Adrenal gland (tissue), 5 donors: Measurements from ENCODE around the gene ADAMTS13.

ENCODE experiments used
- CTCF ChIP-seq, 6 experiments: fragments of 450-650 bp in 4 of 6; fragments of 200-600 bp in 2 of 6; sonication (generic) in 1 of 6; IDR thresholded peaks; 1 replicate in 5 of 6; 2 replicates in 1 of 6; pipeline versions ENCODE4 v1.5.1 to v1.8.0; 2016 to 2021; ENCODE audit warnings: antibody characterized with exemption in 6 of 6, mild to moderate bottlenecking in 2 of 6, moderate library complexity in 1 of 6
- POLR2A ChIP-seq, 2 donors: fragments of 450-650 bp; IDR thresholded peaks; one replicate each; pipeline ENCODE4 v1.6.1; 2017; ENCODE audit warnings: antibody characterized with exemption in 2 of 2, mild to moderate bottlenecking in 2 of 2, moderate library complexity in 1 of 2
- donor health status: DM: no; HTN: no; CAD: no.

GRCh38 chr9:133378408-133378962 is 43.7 kb upstream of the ADAMTS13 start:
- TF ChIP-seq CTCF (IDR thresholded peaks at IDR 0.05) (no peak), POLR2A (IDR thresholded peaks at IDR 0.05) (no peak)
